H1 (cell line): Measurements from ENCODE around the gene YAF2. TPM values are rescaled to one million over a fixed set of nuclear protein-coding genes. Genes with fewer than 3 reads are reported as not detected.

ENCODE experiments used
- CBX5 ChIP-seq: fragments of 300-800, 300-1000 bp; sonication (generic); IDR thresholded peaks from 2 replicates; pipeline ENCODE4 v1.7.1; 2016; ENCODE audit warnings: antibody characterized with exemption, low read length, low read depth
- CHD2 ChIP-seq: IDR thresholded peaks from 2 replicates; pipeline ENCODE4 v1.6.1; 2012; ENCODE audit warnings: low read length, improper control_type of control experiment
- CREB1 ChIP-seq: IDR thresholded peaks from 2 replicates; pipeline ENCODE4 v1.6.1; 2012; ENCODE audit warnings: inconsistent platforms
- EP300 ChIP-seq, 2 experiments: IDR thresholded peaks; 1 replicate in 1 of 2; 2 replicates in 1 of 2; pipeline ENCODE4 v1.6.1; 2011 to 2012; ENCODE audit warnings: low read depth in 2 of 2, low read length in 2 of 2, mild to moderate bottlenecking in 2 of 2, borderline replicate concordance in 1 of 2, inconsistent platforms in 1 of 2, moderate library complexity in 1 of 2
- JUND ChIP-seq: IDR thresholded peaks from 2 replicates; pipeline ENCODE4 v1.6.1; 2011; ENCODE audit warnings: mild to moderate bottlenecking, improper control_type of control experiment, low read length
- KDM5A ChIP-seq: fragments of 200-600 bp; IDR thresholded peaks from 2 replicates; pipeline ENCODE4 v1.7.1; 2012; ENCODE audit warnings: mild to moderate bottlenecking, low read length, inconsistent platforms, mixed read lengths
- PHF8 ChIP-seq: fragments of 200-600 bp; sonication (generic); conservative IDR thresholded peaks from 2 replicates; pipeline ENCODE4 v1.7.1; 2012; ENCODE audit warnings: low read depth, mild to moderate bottlenecking, inconsistent platforms, low read length, moderate library complexity
- RFX5 ChIP-seq: IDR thresholded peaks from 2 replicates; pipeline ENCODE4 v1.6.1; 2011; ENCODE audit warnings: low read depth, low read length, improper control_type of control experiment, borderline replicate concordance
- RXRA ChIP-seq: IDR thresholded peaks from 2 replicates; pipeline ENCODE4 v1.6.1; 2011; ENCODE audit warnings: low read depth, mild to moderate bottlenecking, low read length, moderate library complexity; ENCODE audit not compliant: insufficient read depth
- SIN3A ChIP-seq, 2 experiments: IDR thresholded peaks in 1 of 2; conservative IDR thresholded peaks in 1 of 2; 2 replicates each; pipeline ENCODE4 v1.6.1; 2011 to 2012; ENCODE audit warnings: low read length in 2 of 2, improper control_type of control experiment in 1 of 2, low read depth in 1 of 2, mild to moderate bottlenecking in 1 of 2
- SIRT6 ChIP-seq: IDR thresholded peaks from one replicate; pipeline ENCODE4 v1.7.1; 2012; ENCODE audit warnings: low read length, inconsistent platforms
- SIX5 ChIP-seq: IDR thresholded peaks from 2 replicates; pipeline ENCODE4 v1.6.1; 2011; ENCODE audit warnings: mild to moderate bottlenecking, low read depth, low read length
- SRF ChIP-seq: IDR thresholded peaks from 2 replicates; pipeline ENCODE4 v1.6.1; 2011; ENCODE audit warnings: mild to moderate bottlenecking, low read depth, low read length, moderate library complexity
- SUZ12 ChIP-seq: fragments of 200-600 bp; sonication (generic); IDR thresholded peaks from 2 replicates; pipeline ENCODE4 v1.6.1; 2012; ENCODE audit warnings: mild to moderate bottlenecking, inconsistent platforms, low read length, moderate library complexity, mixed read lengths
- ZNF274 ChIP-seq: IDR thresholded peaks from 2 replicates; pipeline ENCODE4 v1.7.0; 2012; ENCODE audit warnings: low read length, borderline replicate concordance; ENCODE audit errors: extremely low read depth
- polyA plus RNA-seq, 7 experiments: library from polyadenylated mRNA; depleted of rRNA in 3 of 7; stranded (reverse) in 5 of 7; unstranded in 2 of 7; fragments of >200 nt in 5 of 7; fragments of 200-250 nt in 2 of 7; gene quantifications; 1 replicate in 5 of 7; 2 replicates in 1 of 7; 4 replicates in 1 of 7; pipeline versions ENCODE4 v1.2.1 to v1.2.3, GENCODE V29; 2011 to 2013; ENCODE audit warnings: missing spikeins in 2 of 7, mixed read lengths in 2 of 7
- total RNA-seq: library from RNA; stranded (reverse); fragmentation: NEBNext Ultra II Directional; extraction: Animal tissue kit (Norgen Biotek cat#: 25700); gene quantifications from 2 replicates; pipeline ENCODE4 v1.2.1, GENCODE V29; 2021
- TF ChIP-seq, protein P1 (sequence below): IDR thresholded peaks from 2 replicates; pipeline ENCODE4 v1.6.1; 2012; ENCODE audit warnings: inconsistent platforms

YAF2 gene
- total and polyA plus RNA-seq, 2 of the 8 experiments (the other 6 are each of a cell fraction or from before 2014, with no cell fraction given), result 0.50 to 2.2 TPM

GRCh38 chr12:42237052-42237852 is 796 bp downstream of the YAF2 start (continued):
- TF ChIP-seq EP300 (IDR thresholded peaks at IDR 0.05; ENCODE audit: borderline replicate concordance in 1 of 2, low read depth in 2 of 2, low read length in 2 of 2) (no peak), ZNF274 (no peak), KDM5A (no peak), CBX5 (no peak), SIRT6 (no peak), SUZ12 (peak; percentile 60; the same call in 1 of the 2 replicates), JUND (no peak), RXRA (no peak), CREB1 (peak; percentile 56; the same call in 1 of the 2 replicates), SIX5 (no peak), SRF (no peak), PHF8 (no peak; the same call in 1 of the 2 replicates), SIN3A (conservative IDR thresholded peaks at IDR 0.05 in 1 of 2, IDR thresholded peaks at IDR 0.05 in 1 of 2; ENCODE audit: low read depth in 1 of 2, low read length in 2 of 2) (peak; percentile 16 to 76; a peak in 1 of 4 replicates), RFX5 (no peak), CHD2 (no peak)
- TF ChIP-seq, protein P1, sequence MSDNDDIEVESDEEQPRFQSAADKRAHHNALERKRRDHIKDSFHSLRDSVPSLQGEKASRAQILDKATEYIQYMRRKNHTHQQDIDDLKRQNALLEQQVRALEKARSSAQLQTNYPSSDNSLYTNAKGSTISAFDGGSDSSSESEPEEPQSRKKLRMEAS, result peak; percentile 80
